Measurements from ENCODE around the gene CARD10. TPM values are rescaled to one million over a fixed set of nuclear protein-coding genes. Genes with fewer than 3 reads are reported as not detected.

CARD10 gene
- total RNA-seq, 1 donor from 2014 or later: 46.7 TPM

DNA sequence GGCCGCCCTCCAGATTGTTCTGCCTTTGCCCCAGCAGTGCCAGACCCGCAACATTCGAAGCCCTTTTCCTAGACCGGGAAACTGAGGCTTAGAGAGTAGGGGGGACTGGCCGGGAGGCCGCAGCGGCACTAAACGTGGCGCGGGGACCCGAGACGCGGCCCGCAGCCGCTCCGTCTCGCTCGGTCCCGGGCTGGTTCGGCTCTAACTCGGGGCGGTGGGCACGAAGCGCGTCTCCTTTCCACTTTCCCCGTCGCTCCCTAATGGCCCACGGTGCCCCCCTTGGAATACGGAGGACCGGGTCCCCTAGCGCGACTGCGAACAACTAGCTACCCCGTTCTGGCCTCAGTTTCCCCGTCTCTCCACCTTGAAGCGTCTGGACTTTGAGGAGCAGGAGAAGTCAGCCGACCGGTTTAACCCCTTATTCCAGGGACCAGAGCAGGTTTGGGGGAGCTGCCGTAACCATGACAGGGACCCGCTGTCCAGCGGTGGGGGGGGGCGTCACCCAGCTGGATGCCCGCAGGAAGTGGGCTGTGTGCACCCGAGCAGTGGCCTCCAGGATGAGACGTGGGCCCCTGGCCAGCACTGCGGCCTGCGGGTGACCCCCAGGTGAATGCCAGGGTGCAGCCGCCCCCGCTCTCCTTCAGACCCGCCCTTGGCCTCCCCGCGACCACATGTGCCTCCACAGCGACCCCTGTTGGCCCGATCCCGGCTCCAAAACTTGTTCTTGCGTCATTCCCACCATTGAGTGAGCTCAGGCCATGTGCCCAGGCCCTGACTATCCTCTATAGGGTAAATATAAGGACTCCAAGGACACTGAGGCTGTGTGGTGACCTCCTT lies 42.2 kb upstream of the CARD10 start:
- Mint-ChIP-seq H3K27ac (peak overlapping the region; percentile 95), H3K27me3 (no peaks in the 10 kb centered on the region), H3K4me1 (ENCODE audit: low read depth) (peaks cover 42% of the 10 kb centered on the region), H3K9me3 (ENCODE audit: low read depth) (no peaks in the 10 kb centered on the region), H3K36me3 (ENCODE audit: insufficient read depth) (peaks cover 4% of the 10 kb centered on the region), H3K4me3 (ENCODE audit: low read depth) (peak overlapping the region; percentile 81)
- TF ChIP-seq, protein P1, sequence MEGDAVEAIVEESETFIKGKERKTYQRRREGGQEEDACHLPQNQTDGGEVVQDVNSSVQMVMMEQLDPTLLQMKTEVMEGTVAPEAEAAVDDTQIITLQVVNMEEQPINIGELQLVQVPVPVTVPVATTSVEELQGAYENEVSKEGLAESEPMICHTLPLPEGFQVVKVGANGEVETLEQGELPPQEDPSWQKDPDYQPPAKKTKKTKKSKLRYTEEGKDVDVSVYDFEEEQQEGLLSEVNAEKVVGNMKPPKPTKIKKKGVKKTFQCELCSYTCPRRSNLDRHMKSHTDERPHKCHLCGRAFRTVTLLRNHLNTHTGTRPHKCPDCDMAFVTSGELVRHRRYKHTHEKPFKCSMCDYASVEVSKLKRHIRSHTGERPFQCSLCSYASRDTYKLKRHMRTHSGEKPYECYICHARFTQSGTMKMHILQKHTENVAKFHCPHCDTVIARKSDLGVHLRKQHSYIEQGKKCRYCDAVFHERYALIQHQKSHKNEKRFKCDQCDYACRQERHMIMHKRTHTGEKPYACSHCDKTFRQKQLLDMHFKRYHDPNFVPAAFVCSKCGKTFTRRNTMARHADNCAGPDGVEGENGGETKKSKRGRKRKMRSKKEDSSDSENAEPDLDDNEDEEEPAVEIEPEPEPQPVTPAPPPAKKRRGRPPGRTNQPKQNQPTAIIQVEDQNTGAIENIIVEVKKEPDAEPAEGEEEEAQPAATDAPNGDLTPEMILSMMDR (IDR thresholded peaks at IDR 0.05; ENCODE audit: unreplicated experiment): peak; percentile 90
- DNase-seq (ENCODE audit: low spot score, unreplicated experiment): peak; percentile 87

DNA sequence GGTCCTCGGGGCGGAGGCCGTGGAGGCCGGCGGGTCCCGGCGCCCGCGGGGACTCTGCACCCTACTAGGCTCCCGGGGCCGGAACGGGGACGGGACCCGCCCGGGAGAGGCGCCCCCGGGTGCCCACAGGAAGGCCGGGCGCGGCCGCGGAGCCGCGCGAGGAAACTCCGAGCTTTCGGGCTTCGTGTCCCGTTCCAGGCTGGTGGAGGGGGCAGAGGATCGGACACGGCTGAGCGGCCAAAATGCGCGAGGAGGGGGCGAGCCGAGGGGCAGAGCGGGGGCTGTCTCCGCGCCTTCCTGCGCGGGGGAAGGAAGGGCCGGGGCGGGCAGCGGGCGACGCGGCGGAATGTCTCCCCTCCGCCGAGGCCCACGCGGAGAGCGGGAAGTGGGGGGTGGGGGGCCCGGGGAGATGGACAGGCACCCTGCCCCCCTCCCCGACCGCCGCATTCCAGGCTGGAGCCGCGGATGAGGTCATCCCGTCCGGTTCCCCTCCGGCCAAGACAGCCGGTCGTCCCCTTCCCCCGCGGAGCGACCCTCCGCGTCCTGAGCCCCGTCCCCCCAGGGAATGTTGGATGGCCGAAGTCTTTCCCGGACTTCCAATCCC lies 41.5 kb upstream of the CARD10 start:
- no peaks in the 10 kb centered on the region for H3K9me3 Mint-ChIP-seq (ENCODE audit: low read depth)
- TF ChIP-seq, protein P1 (IDR thresholded peaks at IDR 0.05; ENCODE audit: unreplicated experiment): no peak
- H3K4me3 Mint-ChIP-seq (ENCODE audit: low read depth): peak overlapping the region; percentile 81
- H3K4me1 Mint-ChIP-seq (ENCODE audit: low read depth): peaks cover 48% of the 10 kb centered on the region
- no peaks in the 10 kb centered on the region for H3K27me3 Mint-ChIP-seq
- peak overlapping the region; percentile 95 for H3K27ac Mint-ChIP-seq
- DNase-seq (ENCODE audit: low spot score, unreplicated experiment): peak; percentile 46
- H3K36me3 Mint-ChIP-seq (ENCODE audit: insufficient read depth): peaks cover 4% of the 10 kb centered on the region

DNA sequence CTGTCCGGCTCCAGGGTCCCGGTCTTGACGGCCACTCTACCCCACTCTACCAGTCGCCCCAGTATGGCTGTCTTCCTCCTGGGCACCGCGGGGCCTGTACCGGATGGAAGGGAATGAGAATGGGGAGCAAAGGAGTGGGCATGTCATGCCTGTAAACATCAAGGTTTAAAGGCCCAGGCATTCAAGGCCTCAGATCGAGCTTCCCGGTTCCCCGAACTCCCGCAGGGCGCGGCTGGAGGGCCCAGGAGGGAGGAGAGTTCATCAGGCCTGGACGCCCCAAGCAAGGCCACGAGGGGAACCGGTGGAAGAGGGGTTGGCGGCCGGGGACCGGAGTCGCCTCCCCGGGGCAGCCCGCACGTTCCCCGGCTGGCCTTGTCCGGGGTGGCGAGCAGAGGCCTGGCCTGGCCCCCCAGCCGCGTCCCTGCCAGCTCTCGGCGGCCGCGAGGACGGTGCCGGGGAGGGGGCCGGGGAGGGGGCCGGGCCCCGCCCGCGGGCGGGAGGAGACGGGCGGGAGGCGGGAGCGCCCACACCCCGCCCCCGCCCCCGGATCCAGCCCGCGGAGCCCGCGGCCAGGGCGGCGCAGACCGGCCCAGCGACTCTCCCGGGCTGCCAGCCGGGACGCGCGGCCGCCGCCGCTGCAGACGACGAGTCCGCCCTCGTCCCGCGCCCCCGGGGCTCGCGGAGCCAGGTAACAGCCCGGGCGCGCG lies 40.8 kb upstream of the CARD10 start, which contains the start of gene CDC42EP1:
TSS of gene CDC42EP1 (plus strand) at position 580 of the 707 bp plus-strand sequence. CDS start 5,870 bp downstream, outside the sequence.
- Mint-ChIP-seq H3K27me3 (no peaks in the 10 kb centered on the region), H3K27ac (peak within 1 kb of the TSS; percentile 95)

DNA sequence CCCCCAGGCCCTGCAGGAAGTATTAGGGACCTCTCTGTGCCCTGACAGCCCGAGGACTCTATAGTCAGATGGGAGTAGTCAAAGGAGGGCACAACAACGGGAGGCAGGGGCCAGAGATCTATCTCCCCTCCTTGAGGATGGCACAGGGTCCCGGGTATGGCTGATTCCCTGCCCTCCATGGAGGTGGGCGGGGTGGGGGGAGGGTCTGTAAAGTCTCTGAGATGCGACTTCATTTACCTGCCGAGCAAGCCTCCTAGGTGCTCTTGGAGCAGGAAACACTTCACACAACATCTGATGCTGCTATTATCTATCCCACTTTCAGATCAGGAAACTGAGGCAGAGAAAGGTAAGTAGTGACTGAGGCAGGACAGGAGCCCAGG lies 40.3 kb upstream of the CARD10 start:
- Mint-ChIP-seq H3K9me3 (ENCODE audit: low read depth) (no peaks in the 10 kb centered on the region), H3K4me1 (ENCODE audit: low read depth) (peaks cover 46% of the 10 kb centered on the region), H3K36me3 (ENCODE audit: insufficient read depth) (peaks cover 4% of the 10 kb centered on the region), H3K4me3 (ENCODE audit: low read depth) (peak overlapping the region; percentile 71), H3K27ac (peak overlapping the region; percentile 71), H3K27me3 (no peaks in the 10 kb centered on the region)
- TF ChIP-seq, protein P1 (IDR thresholded peaks at IDR 0.05; ENCODE audit: unreplicated experiment): no peak
- no peak for DNase-seq (ENCODE audit: low spot score, unreplicated experiment)

More for the DNA sequence above, 40.8 kb upstream of the CARD10 start, which contains the start of gene CDC42EP1:
- Mint-ChIP-seq H3K4me3 (ENCODE audit: low read depth) (peak within 1 kb of the TSS; percentile 81), H3K4me1 (ENCODE audit: low read depth) (peaks cover 48% of the 10 kb centered on the region), H3K9me3 (ENCODE audit: low read depth) (no peaks in the 10 kb centered on the region), H3K36me3 (ENCODE audit: insufficient read depth) (peaks cover 4% of the 10 kb centered on the region)
- DNase-seq (ENCODE audit: low spot score, unreplicated experiment): peak; percentile 41
- TF ChIP-seq, protein P1 (IDR thresholded peaks at IDR 0.05; ENCODE audit: unreplicated experiment): no peak

DNA sequence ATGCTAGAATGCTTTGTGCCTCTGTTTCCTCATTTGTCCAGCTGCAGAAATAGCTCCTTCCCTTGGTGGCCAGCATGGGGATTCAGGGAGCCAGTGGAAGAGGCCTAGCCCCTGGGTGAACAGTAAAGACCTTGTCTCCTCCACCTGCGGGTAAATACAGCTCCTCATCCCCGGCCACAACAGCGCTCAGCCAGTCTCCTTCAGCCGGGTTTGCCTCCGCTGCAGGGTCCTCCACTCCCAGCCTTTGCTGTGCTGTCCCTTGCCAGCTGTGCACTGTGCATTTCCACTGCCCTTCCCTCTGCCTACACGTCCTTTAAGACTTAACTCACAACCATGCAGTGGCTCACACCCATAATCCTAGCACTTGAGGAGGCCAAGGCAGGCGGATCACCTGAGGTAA lies 39.6 kb upstream of the CARD10 start:
- Mint-ChIP-seq H3K27ac (peak overlapping the region; percentile 52), H3K9me3 (ENCODE audit: low read depth) (no peaks in the 10 kb centered on the region), H3K4me3 (ENCODE audit: low read depth) (peak overlapping the region; percentile 71), H3K36me3 (ENCODE audit: insufficient read depth) (peaks cover 4% of the 10 kb centered on the region), H3K27me3 (no peaks in the 10 kb centered on the region), H3K4me1 (ENCODE audit: low read depth) (peaks cover 45% of the 10 kb centered on the region)
- DNase-seq (ENCODE audit: low spot score, unreplicated experiment): no peak
- TF ChIP-seq, protein P1 (IDR thresholded peaks at IDR 0.05; ENCODE audit: unreplicated experiment): no peak

Measured in progenitor cell of endocrine pancreas (in vitro differentiated cells).